ENCODE data around the gene VDAC1. TPM values are rescaled to one million over a fixed set of nuclear protein-coding genes. Genes with fewer than 3 reads are reported as not detected.

Gene VDAC1
- total RNA-seq, 1 experiment from 2014 or later: 303 TPM

- H4K20me1 ChIP-seq (ENCODE audit: insufficient read depth, low read depth, low read length): no peaks in the 10 kb centered on the region
- H3K4me1 ChIP-seq (ENCODE audit: low read length): peaks cover 42% of the 10 kb centered on the region
- H3K79me2 ChIP-seq (ENCODE audit: low read length): no peaks in the 10 kb centered on the region
- H2AFZ ChIP-seq (ENCODE audit: low read length): no peak overlapping the region
- H3K27me3 ChIP-seq (ENCODE audit: low read length): no peaks in the 10 kb centered on the region
- H3K9ac ChIP-seq (ENCODE audit: low read length): peak overlapping the region; percentile 17
- no peak overlapping the region for H3K27ac ChIP-seq (ENCODE audit: low read length)
- H3K4me3 ChIP-seq (ENCODE audit: low read length): no peak overlapping the region
- no peaks in the 10 kb centered on the region for H3K9me2 ChIP-seq (replicated peaks; ENCODE audit: insufficient read depth, low read length)
- H3K4me2 ChIP-seq (ENCODE audit: low read depth, low read length, poor library complexity, severe bottlenecking): peak overlapping the region; percentile 10
- no peaks in the 10 kb centered on the region for H3K36me3 ChIP-seq (ENCODE audit: insufficient read depth, low read length)
- DNase-seq: no peak
- H3K9me3 ChIP-seq (ENCODE audit: low read length): no peaks in the 10 kb centered on the region
These were observed 80.4 kb downstream of the VDAC1 start for GRCh38 chr5:133924221-133924920.

GRCh38 chr5:133921979-133922378 is 82.8 kb downstream of the VDAC1 start:
- no peak overlapping the region for H3K4me3 ChIP-seq (ENCODE audit: low read length)
- no peaks in the 10 kb centered on the region for H3K36me3 ChIP-seq (ENCODE audit: insufficient read depth, low read length)
- no peak overlapping the region for H2AFZ ChIP-seq (ENCODE audit: low read length)
- H3K4me2 ChIP-seq (ENCODE audit: low read depth, low read length, poor library complexity, severe bottlenecking): no peak overlapping the region
- H3K9me3 ChIP-seq (ENCODE audit: low read length): no peaks in the 10 kb centered on the region
- H3K79me2 ChIP-seq (ENCODE audit: low read length): no peaks in the 10 kb centered on the region
- H3K27ac ChIP-seq (ENCODE audit: low read length): no peak overlapping the region
- no peaks in the 10 kb centered on the region for H3K9me2 ChIP-seq (replicated peaks; ENCODE audit: insufficient read depth, low read length)
- no peak overlapping the region for H3K9ac ChIP-seq (ENCODE audit: low read length)
- no peaks in the 10 kb centered on the region for H3K27me3 ChIP-seq (ENCODE audit: low read length)
- DNase-seq: no peak
- H4K20me1 ChIP-seq (ENCODE audit: insufficient read depth, low read depth, low read length): no peaks in the 10 kb centered on the region
- H3K4me1 ChIP-seq (ENCODE audit: low read length): peaks cover 33% of the 10 kb centered on the region

Other genes with a start within 250 kb of the VDAC1 start
- 20.5 and 57.4 TPM in 2 replicates for gene C5orf15, start 36.4 kb downstream of the VDAC1 start, total RNA-seq (2014; rRNA removed; shearing (Covaris generic); ENCODE audit: low replicate concordance)
- not detected in 2 replicates for gene TCF7, start 109.7 kb upstream of the VDAC1 start, total RNA-seq (2014; rRNA removed; shearing (Covaris generic); ENCODE audit: low replicate concordance)
- gene SKP1, start 172.0 kb upstream of the VDAC1 start, total RNA-seq (2014; rRNA removed; shearing (Covaris generic); ENCODE audit: low replicate concordance): 208 and 210 TPM in 2 replicates
- gene PPP2CA, start 221.1 kb upstream of the VDAC1 start, total RNA-seq (2014; rRNA removed; shearing (Covaris generic); ENCODE audit: low replicate concordance): 72.2 and 88.7 TPM in 2 replicates

Data from Karpas-422 (cell line).